Activated effector memory CD4-positive, alpha-beta T cell treated with Interleukin-2 at 50 U/mL for 16 hours (primary cell): ENCODE measurements around the gene RAB29.

Source experiments
- DNase-seq: peaks from one replicate; pipeline ENCODE4 v3.0.0-alpha.2; 2020

RAB29 gene

GRCh38 chr1:205719015-205719414 lies 56.3 kb downstream of the RAB29 start:
- no peak for DNase-seq
